Activated CD4-positive, alpha-beta T cell treated with anti-CD3 and anti-CD28 coated beads, Interleukin-2, Interleukin-4, amounts not matched to agents 100 ng/mL and 50 ng/mL, durations not matched to agents 16 hours and 8 hours (primary cell): ENCODE measurements around the gene DAPK2.
A peak's percentile ranks its signal among the peaks of the same experiment; 100 is the strongest.

Experiments used
- DNase-seq: peaks from one replicate; pipeline ENCODE4 v3.0.0-alpha.2; 2020; ENCODE audit warnings: low spot score

The DAPK2 gene

DNA sequence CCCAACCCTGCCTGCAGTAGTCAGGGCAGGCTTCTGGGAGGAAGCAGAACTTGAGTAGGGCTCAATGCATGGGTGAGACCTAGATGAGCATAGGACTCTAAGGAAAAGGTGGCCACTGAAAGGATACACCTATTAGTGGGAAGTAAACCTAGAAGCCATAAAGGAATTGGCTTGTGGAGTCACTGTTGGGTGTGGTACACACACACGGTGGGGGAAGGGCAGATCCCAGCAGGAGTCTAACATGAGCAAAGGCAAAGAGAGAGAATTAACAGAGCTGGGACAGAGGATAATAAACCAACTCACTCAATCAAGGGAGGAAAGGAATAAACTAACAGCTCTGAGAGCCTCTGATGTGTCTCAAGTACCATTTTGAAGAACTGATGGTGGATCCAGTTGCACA lies 23.1 kb downstream of the DAPK2 start:
- DNase-seq, result no peak

DNA sequence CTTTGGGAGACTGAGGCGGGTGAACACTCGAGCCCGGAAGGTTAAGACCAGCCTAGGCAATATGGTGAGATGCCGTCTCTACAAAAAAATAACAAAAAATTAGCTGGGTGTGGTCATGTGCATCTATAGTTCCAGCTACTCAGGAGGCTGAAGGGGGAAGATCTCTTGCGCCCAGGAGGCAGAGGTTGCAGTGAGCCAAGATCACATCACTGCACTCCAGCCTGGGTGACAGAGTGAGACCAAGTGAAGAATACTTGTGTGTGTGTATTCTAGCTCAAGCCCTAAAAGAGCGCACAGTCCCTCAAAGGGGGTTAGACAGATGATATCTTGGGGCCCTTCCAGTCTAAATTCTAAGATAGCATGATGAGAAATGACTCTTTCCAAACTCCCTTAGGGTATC lies 23.7 kb downstream of the DAPK2 start:
- no peak for DNase-seq

DNA sequence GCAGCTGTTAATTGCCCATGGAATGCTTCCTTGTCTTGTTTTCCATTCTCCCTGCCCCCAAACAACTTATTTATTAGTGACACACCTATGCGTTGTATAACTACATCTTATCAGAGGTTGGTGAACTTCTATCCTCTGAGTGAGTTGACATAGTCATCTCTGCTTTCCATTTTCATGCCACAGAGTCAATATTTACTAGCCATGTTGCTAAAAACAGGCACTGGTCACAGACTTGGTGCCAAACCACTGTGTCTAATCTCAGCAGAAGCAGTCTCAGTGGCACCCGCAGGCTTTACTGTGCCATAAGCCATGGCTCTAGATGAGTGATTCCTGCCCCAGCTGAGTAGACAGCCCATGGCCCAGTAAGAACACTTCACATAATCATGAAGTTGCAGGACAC lies 26.5 kb downstream of the DAPK2 start:
- no peak for DNase-seq

DNA sequence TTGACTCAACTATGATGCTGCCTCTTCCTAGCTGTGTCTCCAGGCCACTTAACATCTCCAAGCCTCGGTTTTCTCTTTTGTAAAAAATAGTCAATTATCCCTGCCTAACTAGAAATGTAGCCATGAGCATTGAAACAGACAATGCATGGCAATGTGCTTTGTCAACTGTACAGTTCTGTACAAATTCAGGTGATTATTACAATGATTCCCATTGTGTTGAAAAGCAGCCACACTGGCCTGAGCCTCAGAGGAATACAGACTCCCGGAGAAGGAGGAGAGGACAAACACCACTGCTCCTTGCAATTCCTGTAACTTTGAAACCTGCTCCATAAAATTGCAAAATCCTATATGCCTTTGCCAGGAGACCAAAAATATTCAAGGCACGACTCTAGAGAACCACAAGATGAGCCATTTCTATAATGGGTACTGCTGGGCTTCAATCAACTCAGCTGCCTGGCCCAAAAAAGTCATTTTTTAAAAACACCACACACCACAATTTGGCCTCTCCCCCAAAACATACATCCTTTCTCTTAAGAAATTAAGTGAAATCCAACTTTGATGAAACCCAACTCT lies 28.6 kb downstream of the DAPK2 start:
- DNase-seq, result no peak

DNA sequence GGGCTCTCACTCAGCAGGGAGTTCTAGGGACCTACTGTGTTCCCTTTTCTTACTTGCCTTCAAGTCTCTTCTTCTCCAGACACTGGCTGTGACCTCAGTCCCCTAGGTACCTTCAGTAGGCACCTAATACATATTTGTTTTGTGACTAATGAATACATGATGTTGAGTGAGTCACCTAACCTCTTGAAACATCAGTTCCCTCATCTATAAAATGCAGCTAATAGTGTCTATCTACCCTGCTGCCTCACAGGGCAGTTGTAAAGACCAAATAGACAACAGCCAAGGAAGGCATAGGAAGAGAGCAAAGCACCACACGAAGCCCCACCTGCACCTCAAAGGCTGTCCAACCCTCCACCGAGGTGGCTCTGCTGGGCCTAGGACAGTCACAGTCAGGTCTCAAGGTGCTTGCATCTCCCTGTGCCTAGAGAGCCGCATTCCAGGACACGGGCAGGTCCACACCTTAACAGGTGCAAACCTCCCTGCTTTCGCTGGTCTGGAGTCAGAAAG lies 29.1 kb downstream of the DAPK2 start:
- no peak for DNase-seq

DNA sequence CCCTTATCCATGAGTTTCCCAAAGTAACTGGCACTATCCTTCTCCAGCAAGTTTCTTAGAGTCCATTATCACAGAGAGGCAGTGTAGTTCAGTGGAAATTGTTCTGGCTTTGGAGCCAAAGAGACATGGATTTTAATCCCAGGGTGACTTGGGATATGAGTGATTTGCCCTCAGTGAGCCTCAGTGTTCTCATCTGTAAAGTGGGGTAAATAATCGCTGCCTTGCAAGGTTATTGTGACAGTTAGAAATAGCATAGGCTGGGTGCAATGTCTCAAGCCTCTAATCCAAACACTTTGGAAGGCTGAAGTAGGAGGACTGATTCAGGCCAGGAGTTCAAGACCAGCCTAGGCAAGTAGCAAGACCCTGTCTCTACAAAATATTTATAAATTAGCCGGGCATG lies 30.0 kb downstream of the DAPK2 start:
- DNase-seq, result no peak

DNA sequence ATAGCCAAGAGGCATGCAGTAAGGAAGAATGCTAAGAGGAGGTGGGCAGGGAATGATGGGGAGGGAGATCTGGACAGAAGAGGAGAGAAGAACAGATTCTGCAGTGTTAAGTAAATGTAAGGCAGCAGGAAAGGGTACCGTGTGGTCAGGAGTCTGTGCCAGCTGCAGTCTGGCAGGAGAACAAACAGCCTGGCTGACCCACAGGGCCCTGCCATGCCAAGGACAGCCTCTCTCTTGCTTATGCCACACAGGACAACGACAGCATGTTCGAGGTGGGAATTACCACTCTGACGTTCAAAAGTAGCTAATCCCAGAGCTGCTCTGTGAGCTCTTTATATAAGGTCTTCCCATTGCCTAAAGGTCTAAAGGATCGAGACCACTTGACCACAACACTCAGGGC lies 31.3 kb downstream of the DAPK2 start:
- no peak for DNase-seq

DNA sequence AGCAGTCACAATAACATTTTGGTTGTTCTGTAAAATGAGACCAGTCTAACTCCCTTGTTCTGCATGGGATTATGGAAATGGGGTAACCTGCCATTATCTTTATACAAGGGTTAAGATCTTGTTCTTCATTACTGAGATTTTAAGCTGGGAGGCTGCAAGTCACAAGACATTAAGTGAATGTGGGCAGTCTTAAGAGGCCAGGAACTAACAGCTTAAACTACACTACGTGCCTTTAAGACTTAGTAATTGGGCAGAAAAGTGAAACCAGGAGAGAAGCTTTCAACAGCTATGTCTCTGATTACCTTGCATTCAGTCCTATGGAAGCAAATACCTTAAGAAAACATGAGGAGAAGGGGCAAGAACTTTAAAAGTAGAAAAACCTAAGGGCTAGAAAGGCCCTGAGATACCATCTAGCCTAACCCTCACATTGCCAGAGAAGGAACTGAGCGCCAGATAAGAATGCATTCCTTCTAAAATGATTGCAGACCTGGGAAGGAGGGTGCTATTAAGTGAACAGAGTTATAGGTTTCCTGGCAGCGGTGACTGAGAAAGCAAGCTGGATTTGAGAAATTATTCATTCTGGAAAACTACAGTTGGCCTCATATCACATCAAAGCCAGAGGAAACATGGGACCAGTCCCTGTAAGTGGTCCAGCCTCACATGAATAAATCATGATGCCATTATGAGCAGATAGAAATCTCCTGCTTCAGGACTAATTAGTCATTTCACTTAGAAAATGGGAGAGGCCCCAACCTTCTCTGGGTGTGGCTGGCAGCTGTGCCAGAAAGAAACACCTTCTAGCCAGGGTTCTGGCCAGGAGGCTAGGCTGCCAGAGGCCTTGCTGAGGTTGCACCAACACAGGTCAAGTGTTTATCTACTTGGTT lies 32.9 kb downstream of the DAPK2 start:
- peak; percentile 30 for DNase-seq

DNA sequence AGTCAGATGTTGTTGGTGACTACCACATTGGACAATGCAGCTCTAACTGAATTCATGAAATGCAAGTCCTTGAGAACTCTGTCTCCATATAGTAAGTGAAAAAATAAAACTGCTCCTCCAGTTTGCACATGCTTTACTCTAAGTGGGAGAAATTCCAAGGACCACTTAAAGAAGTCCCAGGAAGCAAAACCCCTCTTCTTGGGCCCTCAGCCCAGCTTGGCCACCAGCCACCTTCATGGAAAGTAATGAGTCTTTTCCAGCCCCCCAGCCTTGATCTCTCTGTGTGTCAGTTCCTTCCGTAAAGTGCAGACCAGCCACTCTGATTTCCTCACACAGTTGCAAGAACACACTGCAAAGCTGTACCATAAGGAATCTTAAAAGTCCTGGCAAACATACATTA lies 34.5 kb downstream of the DAPK2 start:
- no peak for DNase-seq

DNA sequence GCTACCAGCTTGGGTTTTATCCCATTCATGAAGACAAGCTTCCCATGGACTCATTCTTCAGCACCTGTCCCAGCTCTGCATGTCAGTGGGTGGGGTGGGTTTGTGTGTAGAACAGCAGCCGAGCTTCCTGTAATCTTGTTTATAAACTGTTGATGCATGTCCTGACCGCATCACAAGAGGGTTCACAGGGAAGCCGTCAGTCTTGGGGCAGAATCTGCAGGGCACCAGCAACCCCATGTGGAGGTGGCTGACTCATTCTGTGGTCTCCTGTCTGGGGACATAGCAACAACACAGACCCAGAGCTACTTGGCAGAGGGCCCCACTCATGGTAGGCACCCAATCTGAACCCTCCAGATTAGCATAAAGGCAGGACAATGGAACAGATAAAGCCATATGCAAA lies 35.6 kb downstream of the DAPK2 start:
- DNase-seq, result peak; percentile 91

DNA sequence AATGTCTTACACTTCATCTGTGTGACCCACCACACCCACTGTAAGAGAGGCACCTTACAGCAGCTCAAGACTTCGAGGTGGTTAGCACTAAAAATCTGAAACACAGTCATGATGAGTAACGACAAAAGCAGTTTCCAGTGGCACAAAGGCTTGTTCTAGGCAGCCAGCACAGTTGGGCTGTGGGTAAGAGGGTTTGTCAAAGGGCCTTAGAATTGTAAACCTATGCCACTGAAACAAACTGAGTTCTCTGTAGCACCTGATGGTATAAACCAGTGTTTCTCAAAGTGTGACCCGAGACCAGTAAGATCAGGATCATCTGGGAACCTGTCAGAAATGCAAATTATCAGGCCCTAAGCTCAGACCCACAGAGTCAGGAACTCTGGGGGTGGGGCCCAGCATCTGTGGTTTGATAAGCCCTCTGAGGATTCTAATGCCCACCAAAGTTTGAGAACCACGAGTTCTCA lies 36.5 kb downstream of the DAPK2 start:
- DNase-seq, result peak; percentile 79

DNA sequence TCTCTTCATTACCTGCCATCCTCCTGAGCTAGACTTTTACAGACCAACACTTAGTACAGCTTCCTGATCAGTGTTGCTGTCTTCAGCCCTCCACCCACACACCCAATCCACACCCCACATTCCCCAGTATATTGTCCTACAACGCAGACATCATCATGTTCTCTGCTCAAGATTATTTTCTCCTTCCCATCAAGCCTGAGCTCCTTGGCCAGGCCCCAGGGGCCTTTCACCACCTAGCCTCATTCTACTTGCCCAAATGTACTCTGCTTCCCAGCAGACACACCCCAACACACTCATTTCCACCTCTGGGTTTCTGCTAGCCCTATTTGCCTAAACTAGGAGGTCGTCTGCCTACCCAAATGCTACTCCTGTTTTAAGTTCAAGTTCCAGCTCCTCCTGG lies 37.0 kb downstream of the DAPK2 start:
- peak; percentile 24 for DNase-seq

DNA sequence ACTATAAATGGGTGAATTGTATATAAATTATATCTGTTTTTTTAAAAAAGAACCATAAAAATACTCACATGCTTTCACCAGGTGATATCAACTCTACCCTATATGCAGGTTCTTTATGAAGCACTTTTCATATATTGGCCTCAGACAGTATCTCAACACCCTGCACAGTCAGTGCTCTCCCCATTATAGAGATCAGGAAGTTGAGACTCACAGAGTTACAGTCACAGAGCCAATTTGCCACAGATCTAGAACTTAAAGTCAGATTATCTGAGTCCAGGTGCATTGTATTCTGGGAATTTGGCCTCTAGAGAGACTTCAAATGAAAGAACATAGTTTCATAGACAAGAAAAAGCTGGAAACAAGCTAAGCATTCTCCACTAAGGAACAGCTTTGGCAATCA lies 38.1 kb downstream of the DAPK2 start:
- DNase-seq, result no peak

DNA sequence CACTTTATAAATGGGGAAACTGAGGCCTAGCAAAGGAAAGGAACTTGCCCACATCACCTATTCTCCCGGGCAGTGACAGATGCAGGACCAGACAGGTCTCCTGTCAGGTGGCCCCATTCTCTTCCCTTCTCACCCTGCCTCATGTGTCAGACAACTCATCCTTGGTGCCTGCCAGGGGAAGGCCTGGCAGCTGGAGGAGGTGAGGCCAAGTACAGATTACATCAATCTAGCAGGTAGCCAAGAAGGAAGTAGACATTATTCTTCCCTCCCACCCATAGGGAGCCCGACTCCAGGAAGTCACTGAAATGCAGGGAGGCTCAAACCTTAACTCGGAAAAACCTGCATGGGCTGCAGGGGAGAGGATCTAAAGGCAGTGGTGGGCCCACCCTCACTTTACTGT lies 39.6 kb downstream of the DAPK2 start:
- no peak for DNase-seq

DNA sequence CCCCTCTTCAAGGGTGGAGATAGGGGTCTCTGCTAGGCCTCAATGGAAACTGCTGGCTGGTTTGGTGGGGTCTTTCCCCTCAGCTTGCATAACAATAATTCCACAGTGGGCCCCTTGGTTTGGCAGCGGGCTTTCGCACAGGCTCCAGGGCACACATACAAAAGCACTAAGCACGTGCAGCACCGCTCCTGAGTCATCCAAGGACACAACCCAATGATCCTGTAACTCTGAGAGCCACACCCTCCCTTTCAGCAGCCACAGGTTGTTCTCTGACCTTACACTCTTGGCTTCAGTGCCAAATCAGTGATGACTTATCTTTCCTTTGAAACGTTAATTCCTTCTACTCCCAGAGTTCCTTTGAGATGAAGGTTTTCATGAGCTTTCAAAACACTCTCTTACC lies 41.7 kb downstream of the DAPK2 start:
- no peak for DNase-seq

DNA sequence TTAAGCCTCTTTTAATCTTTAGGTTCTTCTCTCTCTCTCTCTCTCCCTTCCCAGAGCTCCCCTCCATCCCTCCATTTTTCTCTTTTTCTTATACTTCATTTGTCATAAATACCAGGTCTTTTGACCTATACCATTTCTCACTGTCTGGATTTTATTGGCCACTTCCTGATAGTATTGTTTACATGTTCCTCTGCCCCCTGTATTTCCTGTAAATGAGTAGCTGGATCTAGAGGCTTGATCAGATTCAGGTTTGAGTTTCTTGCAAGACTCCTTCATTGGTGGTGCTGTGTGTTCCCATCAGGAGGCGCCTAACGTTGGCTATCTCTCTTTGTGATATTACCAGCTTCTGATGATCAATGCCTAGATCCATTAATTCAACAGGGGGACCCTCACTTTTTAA lies 42.2 kb downstream of the DAPK2 start:
- no peak for DNase-seq

DNA sequence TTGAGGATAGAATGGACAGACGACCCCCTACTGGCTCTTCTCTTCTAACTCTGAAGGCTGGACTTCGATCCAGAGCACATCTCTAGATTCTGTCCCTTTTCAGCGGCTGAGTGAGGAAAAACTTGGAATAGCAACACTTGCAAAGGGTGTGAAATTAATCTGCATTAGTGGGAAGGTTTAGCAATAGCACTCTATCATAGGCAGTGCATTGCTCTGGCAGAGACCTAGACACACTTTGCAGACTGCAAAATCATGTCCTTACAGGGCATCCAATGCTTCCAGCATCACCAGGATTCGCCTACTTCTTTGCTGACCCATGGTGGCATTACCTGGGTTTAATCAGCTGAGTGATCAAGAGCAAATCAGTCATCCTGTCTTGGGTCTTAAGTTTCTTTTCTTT lies 43.1 kb downstream of the DAPK2 start:
- DNase-seq, result no peak

DNA sequence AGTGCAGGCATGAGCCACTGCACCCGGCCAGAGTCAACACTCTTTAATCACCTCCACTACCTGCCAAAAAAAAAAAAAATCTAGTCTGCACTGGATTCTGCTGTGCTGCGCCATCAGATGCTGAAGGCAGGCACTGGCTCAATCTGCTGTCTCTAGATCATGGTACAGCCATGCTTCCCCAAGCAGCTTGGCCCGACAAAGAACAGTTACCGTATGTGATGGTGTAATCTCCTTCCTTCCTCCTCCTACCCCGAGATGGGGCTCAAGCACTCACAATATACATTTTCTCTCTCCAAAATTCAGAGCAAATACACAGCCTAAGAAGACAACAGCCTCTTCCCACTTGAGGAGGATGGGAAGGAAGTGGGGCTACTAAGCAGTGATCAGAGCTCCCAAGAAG lies 45.1 kb downstream of the DAPK2 start:
- no peak for DNase-seq

DNA sequence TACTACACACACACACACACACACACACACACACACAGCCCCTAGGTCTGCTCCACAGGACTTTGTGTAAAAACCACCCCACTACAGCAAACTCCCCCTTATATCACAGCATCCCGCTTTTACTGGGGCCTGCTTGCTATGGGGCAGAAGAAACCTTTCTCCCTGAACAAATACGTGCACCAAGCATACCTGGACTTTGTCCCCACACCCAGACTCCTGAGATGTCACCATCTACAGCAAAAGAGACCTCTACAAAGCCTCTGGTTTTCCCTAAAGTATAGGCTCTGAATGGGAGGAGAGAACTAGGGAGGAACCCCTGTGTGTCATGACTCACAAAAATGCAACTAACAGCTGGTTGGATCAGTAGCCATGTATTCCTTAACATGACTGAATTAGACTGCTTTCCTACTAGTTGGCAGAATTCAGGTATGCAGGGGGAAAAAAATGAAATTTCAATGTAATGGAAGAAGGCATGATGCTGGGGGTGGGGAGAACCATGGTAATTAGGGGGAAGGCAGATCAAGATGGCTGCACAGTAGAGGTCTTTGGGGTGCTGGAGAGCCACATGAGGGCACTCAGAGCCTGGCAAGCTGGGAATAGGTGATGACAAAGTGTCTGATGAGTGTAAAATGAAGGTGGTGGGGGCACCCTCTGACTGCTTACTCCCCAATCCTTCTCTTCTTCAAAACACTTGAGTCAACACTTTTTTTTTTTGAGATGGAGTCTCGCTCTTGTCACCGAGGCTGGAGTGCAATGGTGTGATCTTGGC lies 45.9 kb downstream of the DAPK2 start:
- DNase-seq, result no peak

DNA sequence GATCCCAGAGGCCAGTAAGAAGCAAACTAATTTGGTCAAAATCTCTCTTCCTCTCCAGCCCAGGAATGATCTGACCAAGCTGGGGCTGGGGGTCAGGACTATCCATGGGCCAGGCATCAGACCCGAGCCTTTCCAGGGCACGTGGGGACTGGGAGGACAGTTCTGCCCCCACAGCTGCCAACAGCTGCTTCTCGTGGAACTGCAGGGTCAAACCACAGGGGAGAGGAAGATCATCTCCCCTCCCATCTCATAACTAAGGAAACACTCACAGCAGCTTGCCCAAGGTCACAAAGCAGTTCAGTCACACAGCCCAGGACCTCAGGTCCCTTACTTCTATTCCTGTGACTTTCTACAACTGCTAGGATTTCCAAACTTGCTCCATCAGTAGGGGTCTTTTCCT lies 47.1 kb downstream of the DAPK2 start:
- no peak for DNase-seq

DNA sequence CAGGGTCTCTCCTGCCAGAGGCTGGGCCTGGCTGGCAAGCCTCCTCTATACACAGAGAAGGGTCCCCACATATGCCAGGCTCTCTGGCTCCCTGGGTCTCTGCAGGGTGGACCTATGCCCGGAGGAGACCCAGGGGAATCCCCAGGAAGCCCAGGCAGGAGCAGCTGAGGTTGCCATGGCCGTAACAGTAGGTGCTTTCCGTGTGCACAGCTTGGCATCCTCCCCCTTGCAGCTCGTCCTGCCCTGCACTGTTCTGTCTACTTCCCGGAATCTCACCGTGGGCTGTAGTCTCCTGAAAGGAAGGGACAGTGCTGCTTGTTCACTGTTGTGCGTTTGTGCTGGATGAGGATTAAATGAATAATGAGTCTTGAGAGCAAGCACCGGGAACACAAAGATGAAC lies 47.8 kb downstream of the DAPK2 start:
- DNase-seq, result no peak

DNA sequence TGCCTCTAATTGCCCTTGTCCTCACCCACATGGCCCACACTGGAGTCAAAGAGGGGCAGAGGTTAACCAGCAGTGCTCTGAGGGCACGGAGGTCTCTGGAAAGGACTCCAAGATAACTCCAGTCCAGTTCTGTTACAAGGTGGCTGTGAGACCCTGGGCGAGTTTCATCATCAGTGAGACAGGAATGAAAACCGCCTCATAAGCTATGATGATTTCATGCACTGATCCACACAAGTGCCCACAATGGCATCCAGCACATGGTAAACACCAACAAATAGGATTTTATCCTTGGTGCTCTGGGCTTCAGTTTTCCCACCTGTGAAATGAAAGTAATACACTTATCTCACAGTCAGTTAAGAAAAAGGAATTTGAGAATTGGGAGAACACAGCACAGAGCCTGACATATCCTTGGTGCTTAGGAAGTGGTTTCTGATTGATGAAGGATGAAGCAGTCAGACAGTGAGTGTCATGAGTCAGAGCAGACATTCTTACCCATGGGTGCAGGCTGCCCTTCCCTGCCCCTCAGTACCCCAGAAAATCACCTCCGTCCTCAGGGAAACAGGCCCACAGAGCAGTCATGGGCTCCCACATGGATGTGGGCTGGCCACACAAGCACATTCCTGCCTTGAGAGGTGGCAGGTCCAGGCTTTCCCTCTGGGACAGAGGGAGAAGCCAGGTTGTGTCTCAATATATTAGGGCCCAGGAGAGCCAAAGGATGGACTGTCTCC lies 48.4 kb downstream of the DAPK2 start:
- DNase-seq, result peak; percentile 27
